ENCODE data around the gene NLGN4X.

The NLGN4X gene

GRCh38 chrX:6151971-6152370, 76.7 kb downstream of the NLGN4X start:
- DNase-seq (ENCODE audit: low spot score) = no peak

GRCh38 chrX:6149060-6149872, 79.4 kb downstream of the NLGN4X start:
- no peak for DNase-seq (ENCODE audit: low spot score)

GRCh38 chrX:6134255-6134654, 94.4 kb downstream of the NLGN4X start:
- DNase-seq (ENCODE audit: low spot score) = no peak

GRCh38 chrX:6132970-6133369, 95.7 kb downstream of the NLGN4X start:
- no peak for DNase-seq (ENCODE audit: low spot score)

- DNase-seq (ENCODE audit: low spot score) = no peak
Observed at GRCh38 chrX:6131287-6131686, 97.4 kb downstream of the NLGN4X start.

- no peak for DNase-seq (ENCODE audit: low spot score)
Observed at GRCh38 chrX:6129195-6129594, 99.5 kb downstream of the NLGN4X start.

- DNase-seq (ENCODE audit: low spot score) = no peak
Observed at GRCh38 chrX:6120329-6120728, 108.3 kb downstream of the NLGN4X start.

- DNase-seq (ENCODE audit: low spot score) = no peak
Observed at GRCh38 chrX:6095469-6095868, 133.2 kb downstream of the NLGN4X start.

- no peak for DNase-seq (ENCODE audit: low spot score)
Observed at GRCh38 chrX:6074532-6074931, 154.1 kb downstream of the NLGN4X start.

GRCh38 chrX:6071731-6072130, 156.9 kb downstream of the NLGN4X start:
- DNase-seq (ENCODE audit: low spot score) = no peak

- DNase-seq (ENCODE audit: low spot score) = no peak
Observed at GRCh38 chrX:6067600-6067999, 161.1 kb downstream of the NLGN4X start.

- no peak for DNase-seq (ENCODE audit: low spot score)
Observed at GRCh38 chrX:6053141-6053540, 175.5 kb downstream of the NLGN4X start.

- no peak for DNase-seq (ENCODE audit: low spot score)
Observed at GRCh38 chrX:6052111-6052745, 176.4 kb downstream of the NLGN4X start.

- no peak for DNase-seq (ENCODE audit: low spot score)
Observed at GRCh38 chrX:6049132-6049531, 179.5 kb downstream of the NLGN4X start.

GRCh38 chrX:6041630-6042029, 187.0 kb downstream of the NLGN4X start:
- DNase-seq (ENCODE audit: low spot score) = no peak

GRCh38 chrX:6029014-6029413, 199.7 kb downstream of the NLGN4X start:
- DNase-seq (ENCODE audit: low spot score) = no peak

GRCh38 chrX:6026980-6027379, 201.7 kb downstream of the NLGN4X start:
- no peak for DNase-seq (ENCODE audit: low spot score)

- DNase-seq (ENCODE audit: low spot score) = no peak
Observed at GRCh38 chrX:6026429-6026828, 202.2 kb downstream of the NLGN4X start.

- no peak for DNase-seq (ENCODE audit: low spot score)
Observed at GRCh38 chrX:6024204-6024603, 204.5 kb downstream of the NLGN4X start.

- DNase-seq (ENCODE audit: low spot score) = peak; percentile 3
Observed at GRCh38 chrX:6021316-6022091, 207.2 kb downstream of the NLGN4X start.

GRCh38 chrX:6019076-6019475, 209.6 kb downstream of the NLGN4X start:
- no peak for DNase-seq (ENCODE audit: low spot score)

GRCh38 chrX:6015423-6015822, 213.2 kb downstream of the NLGN4X start:
- no peak for DNase-seq (ENCODE audit: low spot score)

GRCh38 chrX:6012357-6012756, 216.3 kb downstream of the NLGN4X start:
- no peak for DNase-seq (ENCODE audit: low spot score)
